SHP77 (cell line): ENCODE data around the gene GREM1.

ENCODE experiments used
- DNase-seq, 2 experiments: peaks; one replicate each; lab custom pipeline; 2025; lab: John Stamatoyannopoulos, UW

The GREM1 gene

GRCh38 chr15:32781781-32782180 is 64.0 kb downstream of the GREM1 start:
- DNase-seq = no peak

GRCh38 chr15:32784581-32784980 is 66.8 kb downstream of the GREM1 start:
- no peak for DNase-seq

- DNase-seq = no peak
Observed at GRCh38 chr15:32786906-32787305, 69.1 kb downstream of the GREM1 start.

DNA sequence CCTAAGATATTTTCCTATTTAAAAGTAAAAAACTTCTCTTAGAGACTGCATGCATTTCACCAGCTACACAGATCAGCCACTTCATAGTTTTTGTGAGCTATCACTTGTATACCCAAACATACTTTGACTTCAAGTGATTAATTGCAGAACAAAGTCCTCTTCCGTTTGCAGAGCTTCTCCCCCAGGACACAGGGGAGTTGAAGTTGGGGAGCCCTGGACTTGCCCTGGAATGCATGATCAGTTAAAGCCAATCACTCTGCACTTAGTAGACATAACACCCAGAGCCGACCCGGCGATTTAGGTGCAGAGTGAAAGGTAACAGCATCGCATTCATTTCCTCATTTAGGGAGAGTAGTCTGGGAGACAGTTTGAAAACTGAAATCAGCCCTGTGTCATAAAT is 70.1 kb downstream of the GREM1 start:
- DNase-seq = no peak

- no peak for DNase-seq
Observed at GRCh38 chr15:32790352-32790999, 72.7 kb downstream of the GREM1 start.

GRCh38 chr15:32792436-32792835 is 74.6 kb downstream of the GREM1 start:
- no peak for DNase-seq
